ENCODE data around the gene KMT2C. TPM values are rescaled to one million over a fixed set of nuclear protein-coding genes. Genes with fewer than 3 reads are reported as not detected.

The KMT2C gene
- total RNA-seq: 36.0 TPM

GRCh38 chr7:152435384-152436110, at the start of gene KMT2C:
Gene KMT2C, minus strand, starts transcription at chr7:152436003. Its CDS starts 217 bp downstream, at chr7:152435786.
- H3K4me1 ChIP-seq: peaks cover 2 to 25% of the 10 kb centered on the region in 2 donors
- intact Hi-C loops (cut with DNase I): loop anchor here (1.0 to 10.0 kb wide), 3 partner anchors 29 to 239 kb away; partner anchors contain the start of gene XRCC2
- no peaks in the 10 kb centered on the region for H3K27me3 ChIP-seq
- H3K36me3 ChIP-seq: no peaks in the 10 kb centered on the region
- H3K4me3 ChIP-seq: peak within 1 kb of the TSS; percentile 91
- no peak for TF ChIP-seq CTCF (IDR thresholded peaks at IDR 0.05)
- H3K27ac ChIP-seq: peak within 1 kb of the TSS; percentile 93 to 100
- peak in 1 of 2 donors; percentile 75 for DNase-seq (ENCODE audit: low spot score in 2 of 2)
- no peaks in the 10 kb centered on the region for H3K9me3 ChIP-seq

GRCh38 chr7:152481082-152481481, 45.3 kb upstream of the KMT2C start:
- H3K4me3 ChIP-seq: no peak overlapping the region
- TF ChIP-seq CTCF (IDR thresholded peaks at IDR 0.05): no peak
- H3K9me3 ChIP-seq: no peaks in the 10 kb centered on the region
- no peak overlapping the region for H3K27ac ChIP-seq
- H3K36me3 ChIP-seq: no peaks in the 10 kb centered on the region
- H3K27me3 ChIP-seq: no peaks in the 10 kb centered on the region
- H3K4me1 ChIP-seq: no peaks in the 10 kb centered on the region
- DNase-seq (ENCODE audit: low spot score in 2 of 2): no peak
- intact Hi-C loops (cut with DNase I): no loop called here

- DNase-seq (ENCODE audit: low spot score in 2 of 2): no peak
- Histone ChIP-seq H3K36me3 (no peaks in the 10 kb centered on the region), H3K4me3 (no peak overlapping the region), H3K4me1 (no peaks in the 10 kb centered on the region), H3K9me3 (no peaks in the 10 kb centered on the region), H3K27ac (no peak overlapping the region), H3K27me3 (no peaks in the 10 kb centered on the region)
- intact Hi-C loops (cut with DNase I): no loop called here
- TF ChIP-seq CTCF (IDR thresholded peaks at IDR 0.05): no peak
Observed at GRCh38 chr7:152480664-152481063, 44.9 kb upstream of the KMT2C start.

DNA sequence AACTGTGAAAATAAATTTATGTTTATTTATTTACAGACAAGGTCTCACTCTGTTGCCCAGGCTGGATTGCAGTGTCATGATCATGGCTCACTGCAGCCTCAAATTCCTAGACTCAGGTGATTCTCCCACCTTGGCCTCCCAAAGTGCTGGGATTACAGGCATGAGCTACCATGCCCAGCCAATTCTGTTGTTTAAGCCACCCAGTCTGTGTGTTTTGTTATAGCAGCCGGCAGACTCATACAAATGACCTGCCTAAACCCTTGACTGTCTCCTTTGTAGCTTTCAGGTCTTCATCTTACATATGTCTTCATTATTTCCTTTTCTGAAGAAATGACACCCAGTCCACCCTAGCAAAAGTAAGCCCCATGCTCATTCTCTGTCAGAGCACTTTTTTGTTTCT, 43.8 kb upstream of the KMT2C start:
- Histone ChIP-seq H3K4me1 (no peaks in the 10 kb centered on the region), H3K36me3 (no peaks in the 10 kb centered on the region), H3K4me3 (no peak overlapping the region), H3K27me3 (no peaks in the 10 kb centered on the region), H3K27ac (no peak overlapping the region), H3K9me3 (no peaks in the 10 kb centered on the region)
- intact Hi-C loops (cut with DNase I): no loop called here
- TF ChIP-seq CTCF (IDR thresholded peaks at IDR 0.05): no peak
- no peak for DNase-seq (ENCODE audit: low spot score in 2 of 2)

- DNase-seq (ENCODE audit: low spot score in 2 of 2): no peak
- Histone ChIP-seq H3K4me1 (no peaks in the 10 kb centered on the region), H3K27me3 (no peaks in the 10 kb centered on the region), H3K4me3 (no peak overlapping the region), H3K27ac (no peak overlapping the region), H3K9me3 (no peaks in the 10 kb centered on the region), H3K36me3 (no peaks in the 10 kb centered on the region)
- intact Hi-C loops (cut with DNase I): no loop called here
- TF ChIP-seq CTCF (IDR thresholded peaks at IDR 0.05): no peak
Observed at GRCh38 chr7:152478140-152478539, 42.3 kb upstream of the KMT2C start.

Measured in ascending aorta (tissue), 2 donors.